ENCODE results near the gene MED13L. TPM values are rescaled to one million over a fixed set of nuclear protein-coding genes. Genes with fewer than 3 reads are reported as not detected.

The MED13L gene
- total and polyA plus RNA-seq, 4 donors: 7.9 to 94.0 (median 37.7) TPM

DNA sequence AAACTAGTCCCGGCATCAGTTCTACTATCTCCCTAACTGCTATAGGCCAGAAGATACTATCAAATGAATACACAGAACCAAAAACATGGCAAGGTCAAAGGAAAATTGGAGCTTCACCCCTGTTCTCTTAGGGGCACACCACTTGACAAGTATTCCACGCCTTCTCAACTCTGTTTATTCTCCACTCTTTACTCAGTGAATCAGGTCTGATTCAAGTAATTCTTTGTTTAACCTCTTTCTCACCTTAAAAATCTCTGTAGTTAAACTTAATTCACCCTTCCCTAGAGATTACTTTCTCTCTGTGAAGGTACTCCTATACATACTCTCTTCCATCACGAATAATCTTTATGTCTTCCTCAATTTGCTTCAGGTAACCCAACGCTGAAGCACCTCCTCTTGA is 248.9 kb downstream of the MED13L start:
- H3K4me3 ChIP-seq (ENCODE audit: low read depth in 1 of 3, low read length in 3 of 3): no peak overlapping the region
- H3K9me3 ChIP-seq (ENCODE audit: control insufficient read depth in 4 of 4, low read length in 3 of 4): peaks cover 0 to 2% (median 0%) of the 10 kb centered on the region in 4 donors
- no peak overlapping the region for H3K27ac ChIP-seq (ENCODE audit: low read depth in 1 of 2, low read length in 2 of 2)
- WGBS: 94% methylated on average over 4 of the region's 4 CpGs
- TF ChIP-seq HNF4A (conservative IDR thresholded peaks at IDR 0.05): no peak
- TF ChIP-seq RXRA (IDR thresholded peaks at IDR 0.05): no peak
- TF ChIP-seq YY1 (IDR thresholded peaks at IDR 0.05): no peak
- TF ChIP-seq HNF4G (IDR thresholded peaks at IDR 0.05): no peak
- TF ChIP-seq, protein P1, sequence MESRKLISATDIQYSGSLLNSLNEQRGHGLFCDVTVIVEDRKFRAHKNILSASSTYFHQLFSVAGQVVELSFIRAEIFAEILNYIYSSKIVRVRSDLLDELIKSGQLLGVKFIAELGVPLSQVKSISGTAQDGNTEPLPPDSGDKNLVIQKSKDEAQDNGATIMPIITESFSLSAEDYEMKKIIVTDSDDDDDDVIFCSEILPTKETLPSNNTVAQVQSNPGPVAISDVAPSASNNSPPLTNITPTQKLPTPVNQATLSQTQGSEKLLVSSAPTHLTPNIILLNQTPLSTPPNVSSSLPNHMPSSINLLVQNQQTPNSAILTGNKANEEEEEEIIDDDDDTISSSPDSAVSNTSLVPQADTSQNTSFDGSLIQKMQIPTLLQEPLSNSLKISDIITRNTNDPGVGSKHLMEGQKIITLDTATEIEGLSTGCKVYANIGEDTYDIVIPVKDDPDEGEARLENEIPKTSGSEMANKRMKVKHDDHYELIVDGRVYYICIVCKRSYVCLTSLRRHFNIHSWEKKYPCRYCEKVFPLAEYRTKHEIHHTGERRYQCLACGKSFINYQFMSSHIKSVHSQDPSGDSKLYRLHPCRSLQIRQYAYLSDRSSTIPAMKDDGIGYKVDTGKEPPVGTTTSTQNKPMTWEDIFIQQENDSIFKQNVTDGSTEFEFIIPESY (IDR thresholded peaks at IDR 0.05): no peak
- TF ChIP-seq GABPA (IDR thresholded peaks at IDR 0.05 in 1 of 2, conservative IDR thresholded peaks at IDR 0.05 in 1 of 2): no peak
- no peak for TF ChIP-seq FOXA2 (IDR thresholded peaks at IDR 0.05)
- TF ChIP-seq REST (IDR thresholded peaks at IDR 0.05): no peak
- TF ChIP-seq EGR1 (IDR thresholded peaks at IDR 0.05; ENCODE audit: low read depth in 2 of 2): no peak
- no peaks in the 10 kb centered on the region for H3K36me3 ChIP-seq (ENCODE audit: control insufficient read depth in 4 of 4, insufficient read depth in 3 of 4, low read depth in 1 of 4, low read length in 3 of 4)
- H3K27me3 ChIP-seq (ENCODE audit: control insufficient read depth in 4 of 4, insufficient read depth in 4 of 4, low read length in 3 of 4): no peaks in the 10 kb centered on the region
- no peak for DNase-seq (ENCODE audit: low spot score)
- peaks cover 0 to 5% (median 0%) of the 10 kb centered on the region in 4 donors for H3K4me1 ChIP-seq (ENCODE audit: control insufficient read depth in 4 of 4, insufficient read depth in 4 of 4, low read length in 3 of 4)
- no peak overlapping the region for H3K9ac ChIP-seq (ENCODE audit: low read depth in 1 of 2, low read length in 2 of 2)

GRCh38 chr12:116027551-116027821 is 250.0 kb downstream of the MED13L start:
- DNase-seq (ENCODE audit: low spot score): no peak
- Histone ChIP-seq H3K27ac (ENCODE audit: low read depth in 1 of 2, low read length in 2 of 2) (no peak overlapping the region), H3K9me3 (ENCODE audit: control insufficient read depth in 4 of 4, low read length in 3 of 4) (peaks cover 0 to 2% (median 0%) of the 10 kb centered on the region in 4 donors), H3K9ac (ENCODE audit: low read depth in 1 of 2, low read length in 2 of 2) (no peak overlapping the region), H3K4me1 (ENCODE audit: control insufficient read depth in 4 of 4, insufficient read depth in 4 of 4, low read length in 3 of 4) (peaks cover 0 to 5% (median 0%) of the 10 kb centered on the region in 4 donors), H3K4me3 (ENCODE audit: low read depth in 1 of 3, low read length in 3 of 3) (no peak overlapping the region), H3K27me3 (ENCODE audit: control insufficient read depth in 4 of 4, insufficient read depth in 4 of 4, low read length in 3 of 4) (no peaks in the 10 kb centered on the region), H3K36me3 (ENCODE audit: control insufficient read depth in 4 of 4, insufficient read depth in 3 of 4, low read depth in 1 of 4, low read length in 3 of 4) (no peaks in the 10 kb centered on the region)
- TF ChIP-seq EGR1 (IDR thresholded peaks at IDR 0.05; ENCODE audit: low read depth in 2 of 2) (no peak), YY1 (IDR thresholded peaks at IDR 0.05) (no peak), FOXA2 (IDR thresholded peaks at IDR 0.05) (no peak), REST (IDR thresholded peaks at IDR 0.05) (no peak), GABPA (IDR thresholded peaks at IDR 0.05 in 1 of 2, conservative IDR thresholded peaks at IDR 0.05 in 1 of 2) (no peak), NR2F2 (IDR thresholded peaks at IDR 0.05) (no peak), RAD21 (IDR thresholded peaks at IDR 0.05) (no peak), ATF3 (IDR thresholded peaks at IDR 0.05) (no peak), HNF4A (conservative IDR thresholded peaks at IDR 0.05) (no peak), SP1 (IDR thresholded peaks at IDR 0.05) (no peak)
- WGBS: 95% methylated on average over 4 of the region's 4 CpGs
